WTC11 (cell line): ENCODE measurements around the gene EYS. TPM values are rescaled to one million over a fixed set of nuclear protein-coding genes. Genes with fewer than 3 reads are reported as not detected.

Experiments used
- ATAC-seq: fragments of 200-7000 bp; cut with Tn5 transposase; 2 replicates; pipeline ENCODE4 v1.10.0; 2021; ENCODE audit warnings: mild to moderate bottlenecking, moderate library complexity
- CTCF ChIA-PET: fragments of 300-600 bp; sonication (Branson Sonifier 250); formaldehyde crosslinking; loops from one replicate; lab custom pipeline; 2021; ENCODE audit warnings: antibody characterized with exemption; lab: Charles Lee
- POLR2A ChIA-PET: fragments of 350-600 bp; sonication (Branson Sonifier 250); formaldehyde crosslinking; loops from one replicate; lab custom pipeline; 2021; ENCODE audit warnings: antibody characterized with exemption; lab: Charles Lee
- DNase-seq: peaks from one replicate; pipeline ENCODE4 v3.0.0; 2021; ENCODE audit warnings: low spot score
- H3K27ac Mint-ChIP-seq: 2 replicates; pipeline ENCODE4 v1.8.0; 2021; ENCODE audit warnings: mixed read lengths
- H3K27me3 Mint-ChIP-seq: 2 replicates; pipeline ENCODE4 v1.8.0; 2021; ENCODE audit warnings: low read depth, mild to moderate bottlenecking, moderate library complexity, mixed read lengths
- H3K36me3 Mint-ChIP-seq: 2 replicates; pipeline ENCODE4 v1.8.0; 2021; ENCODE audit warnings: mixed read lengths
- H3K4me1 Mint-ChIP-seq: 2 replicates; pipeline ENCODE4 v1.8.0; 2022; ENCODE audit warnings: mixed read lengths
- H3K4me3 Mint-ChIP-seq: 2 replicates; pipeline ENCODE4 v1.8.0; 2021; ENCODE audit warnings: mild to moderate bottlenecking, moderate library complexity, mixed read lengths
- H3K9me3 Mint-ChIP-seq: 2 replicates; pipeline ENCODE4 v1.8.0; 2021; ENCODE audit warnings: mixed read lengths
- ARID4B ChIP-seq: sonication (generic); formaldehyde crosslinking; IDR thresholded peaks from 2 replicates; pipeline ENCODE4 v1.8.0; 2023; ENCODE audit warnings: missing genetic modification reagents, mild to moderate bottlenecking, borderline replicate concordance
- ATF1 ChIP-seq: sonication (generic); formaldehyde crosslinking; IDR thresholded peaks from 2 replicates; pipeline ENCODE4 v1.8.1; 2023; ENCODE audit warnings: mild to moderate bottlenecking, moderate library complexity, missing genetic modification reagents
- ATF3 ChIP-seq: sonication (generic); formaldehyde crosslinking; conservative IDR thresholded peaks from 2 replicates; pipeline ENCODE4 v1.8.1; 2022; ENCODE audit warnings: mild to moderate bottlenecking, missing genetic modification reagents
- ATF6 ChIP-seq: sonication (generic); formaldehyde crosslinking; IDR thresholded peaks from 2 replicates; pipeline ENCODE4 v1.8.1; 2023; ENCODE audit warnings: mild to moderate bottlenecking, missing genetic modification reagents
- EMX1 ChIP-seq: fragments of 250-450 bp; sonication (Bioruptor Pico); IDR thresholded peaks from 2 replicates; pipeline ENCODE4 v1.8.0; 2021; ENCODE audit warnings: mild to moderate bottlenecking
- ERG ChIP-seq: fragments of 250-450 bp; sonication (Bioruptor Pico); IDR thresholded peaks from 2 replicates; pipeline ENCODE4 v1.8.0; 2021; ENCODE audit warnings: mild to moderate bottlenecking
- ESRRA ChIP-seq: sonication (generic); formaldehyde crosslinking; IDR thresholded peaks from 2 replicates; pipeline ENCODE4 v1.8.1; 2022; ENCODE audit warnings: mild to moderate bottlenecking, missing genetic modification reagents, borderline replicate concordance
- ETV6 ChIP-seq: sonication (generic); formaldehyde crosslinking; IDR thresholded peaks from 2 replicates; pipeline ENCODE4 v1.8.1; 2022; ENCODE audit warnings: mild to moderate bottlenecking, missing genetic modification reagents
- FOXP1 ChIP-seq: sonication (generic); formaldehyde crosslinking; IDR thresholded peaks from 2 replicates; pipeline ENCODE4 v1.8.0; 2022; ENCODE audit warnings: missing genetic modification reagents, mild to moderate bottlenecking, moderate library complexity, borderline replicate concordance
- GTF2I ChIP-seq: fragments of 250-450 bp; sonication (Bioruptor Pico); conservative IDR thresholded peaks from 2 replicates; pipeline ENCODE4 v1.4.0; 2021; ENCODE audit warnings: mild to moderate bottlenecking
- HMGA2 ChIP-seq: fragments of 250-450 bp; sonication (Bioruptor Pico); IDR thresholded peaks from 2 replicates; pipeline ENCODE4 v1.4.0; 2021; ENCODE audit warnings: mild to moderate bottlenecking, moderate library complexity
- IRF1 ChIP-seq: sonication (generic); formaldehyde crosslinking; IDR thresholded peaks from 2 replicates; pipeline ENCODE4 v1.8.0; 2023; ENCODE audit warnings: missing genetic modification reagents
- JUN ChIP-seq: sonication (generic); formaldehyde crosslinking; IDR thresholded peaks from 2 replicates; pipeline ENCODE4 v1.8.0; 2023; ENCODE audit warnings: mild to moderate bottlenecking, missing genetic modification reagents
- KAT7 ChIP-seq: sonication (generic); formaldehyde crosslinking; IDR thresholded peaks from 2 replicates; pipeline ENCODE4 v1.8.1; 2023; ENCODE audit warnings: missing genetic modification reagents, mild to moderate bottlenecking, borderline replicate concordance
- MAX ChIP-seq: sonication (generic); formaldehyde crosslinking; IDR thresholded peaks from 2 replicates; pipeline ENCODE4 v1.8.0; 2022; ENCODE audit warnings: mild to moderate bottlenecking, missing genetic modification reagents
- MYBL2 ChIP-seq: sonication (generic); formaldehyde crosslinking; IDR thresholded peaks from 2 replicates; pipeline ENCODE4 v1.8.1; 2023; ENCODE audit warnings: mild to moderate bottlenecking, moderate library complexity, missing genetic modification reagents
- NFE2L1 ChIP-seq: sonication (generic); formaldehyde crosslinking; IDR thresholded peaks from 2 replicates; pipeline ENCODE4 v1.8.1; 2023; ENCODE audit warnings: missing genetic modification reagents
- NR2C2 ChIP-seq: sonication (generic); formaldehyde crosslinking; IDR thresholded peaks from 2 replicates; pipeline ENCODE4 v1.8.0; 2022; ENCODE audit warnings: mild to moderate bottlenecking, missing genetic modification reagents
- PRRX2 ChIP-seq: fragments of 250-450 bp; sonication (Bioruptor Pico); IDR thresholded peaks from 2 replicates; pipeline ENCODE4 v1.8.0; 2021; ENCODE audit warnings: mild to moderate bottlenecking
- RELA ChIP-seq: sonication (generic); formaldehyde crosslinking; IDR thresholded peaks from 2 replicates; pipeline ENCODE4 v1.8.1; 2022; ENCODE audit warnings: missing genetic modification reagents, mild to moderate bottlenecking, borderline replicate concordance
- SMAD4 ChIP-seq: sonication (generic); formaldehyde crosslinking; IDR thresholded peaks from 2 replicates; pipeline ENCODE4 v1.8.0; 2022; ENCODE audit warnings: mild to moderate bottlenecking, missing genetic modification reagents
- SP1 ChIP-seq: sonication (generic); formaldehyde crosslinking; conservative IDR thresholded peaks from 2 replicates; pipeline ENCODE4 v1.8.1; 2022; ENCODE audit warnings: missing genetic modification reagents
- ZNF138 ChIP-seq: sonication (generic); formaldehyde crosslinking; conservative IDR thresholded peaks from 2 replicates; pipeline ENCODE4 v1.8.1; 2022; ENCODE audit warnings: mild to moderate bottlenecking, moderate library complexity, missing genetic modification reagents
- ZNF219 ChIP-seq: sonication (generic); formaldehyde crosslinking; IDR thresholded peaks from 2 replicates; pipeline ENCODE4 v1.8.0; 2023; ENCODE audit warnings: missing genetic modification reagents, mild to moderate bottlenecking, borderline replicate concordance
- ZNF263 ChIP-seq: sonication (generic); formaldehyde crosslinking; IDR thresholded peaks from 2 replicates; pipeline ENCODE4 v1.8.1; 2022; ENCODE audit warnings: low read depth, mild to moderate bottlenecking, moderate library complexity, missing genetic modification reagents
- ZNF396 ChIP-seq: fragments of 250-450 bp; sonication (Bioruptor Pico); IDR thresholded peaks from 2 replicates; pipeline ENCODE4 v1.8.0; 2021; ENCODE audit warnings: mild to moderate bottlenecking, moderate library complexity, borderline replicate concordance
- ZNF416 ChIP-seq: fragments of 250-450 bp; sonication (Bioruptor Pico); IDR thresholded peaks from 2 replicates; pipeline ENCODE4 v1.9.0; 2021; ENCODE audit warnings: mild to moderate bottlenecking, inconsistent platforms
- ZNF423 ChIP-seq: fragments of 250-450 bp; sonication (Bioruptor Pico); IDR thresholded peaks from 2 replicates; pipeline ENCODE4 v2.1.2; 2022; ENCODE audit warnings: mild to moderate bottlenecking, moderate library complexity
- total RNA-seq: library from RNA; stranded (reverse); gene quantifications from 3 replicates; pipeline ENCODE4 v1.2.3, GENCODE V29; 2021

EYS gene
- total RNA-seq, 1 experiment from 2014 or later = not detected

- no peak for TF ChIP-seq ZNF219 (CRISPR knock-in tag)
- H3K27ac Mint-ChIP-seq = no peak overlapping the region
- H3K36me3 Mint-ChIP-seq = peaks cover 20% of the 10 kb centered on the region
- H3K9me3 Mint-ChIP-seq = peaks cover 59% of the 10 kb centered on the region
- no peaks in the 10 kb centered on the region for H3K4me1 Mint-ChIP-seq
- H3K27me3 Mint-ChIP-seq = peaks cover 3% of the 10 kb centered on the region
- POLR2A ChIA-PET = no interaction called here
- CTCF ChIA-PET = no interaction called here
- DNase-seq (no peak), ATAC-seq (no peak)
- H3K4me3 Mint-ChIP-seq = no peak overlapping the region
These were observed 642.2 kb downstream of the EYS start for GRCh38 chr6:65064844-65065243.

GRCh38 chr6:65059568-65059967 is 647.5 kb downstream of the EYS start:
- H3K36me3 Mint-ChIP-seq = peaks cover 21% of the 10 kb centered on the region
- no peak overlapping the region for H3K27ac Mint-ChIP-seq
- no peak for TF ChIP-seq ERG (CRISPR knock-in tag)
- TF ChIP-seq NR2C2 (CRISPR knock-in tag) = no peak
- TF ChIP-seq MAX (CRISPR knock-in tag) = no peak
- TF ChIP-seq KAT7 (CRISPR knock-in tag) = no peak
- no peak for TF ChIP-seq IRF1 (CRISPR knock-in tag)
- TF ChIP-seq ARID4B (CRISPR knock-in tag) = no peak
- no peak for TF ChIP-seq ZNF423 (CRISPR knock-in tag)
- no peak for TF ChIP-seq ATF1 (CRISPR knock-in tag)
- no peak for TF ChIP-seq ZNF396 (CRISPR knock-in tag)
- no peak for TF ChIP-seq GTF2I (CRISPR knock-in tag)
- TF ChIP-seq ETV6 (CRISPR knock-in tag) = no peak
- no peak for TF ChIP-seq MYBL2 (CRISPR knock-in tag)
- TF ChIP-seq JUN (CRISPR knock-in tag) = no peak
- no peak for TF ChIP-seq SMAD4
- no peak for TF ChIP-seq ZNF263
- TF ChIP-seq PRRX2 (CRISPR knock-in tag) = no peak
- TF ChIP-seq HMGA2 (CRISPR knock-in tag) = no peak
- H3K4me1 Mint-ChIP-seq = no peaks in the 10 kb centered on the region
- DNase-seq (no peak), ATAC-seq (no peak)
- POLR2A ChIA-PET = no interaction called here
- H3K9me3 Mint-ChIP-seq = peaks cover 50% of the 10 kb centered on the region
- H3K4me3 Mint-ChIP-seq = no peak overlapping the region
- CTCF ChIA-PET = no interaction called here
- peaks cover 4% of the 10 kb centered on the region for H3K27me3 Mint-ChIP-seq

GRCh38 chr6:65055545-65055944 is 651.5 kb downstream of the EYS start:
- ChIA-PET POLR2A (no interaction called here), CTCF (no interaction called here)
- Mint-ChIP-seq H3K27ac (no peak overlapping the region), H3K4me1 (no peaks in the 10 kb centered on the region), H3K9me3 (peaks cover 26% of the 10 kb centered on the region), H3K27me3 (peaks cover 4% of the 10 kb centered on the region), H3K4me3 (no peak overlapping the region), H3K36me3 (peaks cover 16% of the 10 kb centered on the region; the same call in 1 of the 2 replicates)
- DNase-seq (no peak), ATAC-seq (no peak)
- TF ChIP-seq ESRRA (CRISPR knock-in tag) (no peak), ZNF416 (no peak), JUN (CRISPR knock-in tag) (no peak), RELA (CRISPR knock-in tag) (no peak), EMX1 (CRISPR knock-in tag) (no peak), FOXP1 (no peak), ATF6 (no peak), ATF3 (CRISPR knock-in tag) (no peak), ZNF138 (CRISPR knock-in tag) (no peak), NFE2L1 (CRISPR knock-in tag) (no peak), SP1 (no peak)
